OCI-LY7 (cell line): ENCODE measurements around the gene LRRC10B. TPM values are rescaled to one million over a fixed set of nuclear protein-coding genes. Genes with fewer than 3 reads are reported as not detected.

Source experiments
- BruUV-seq: library from RNA; stranded (reverse); fragments of 400-500 nt; replicated peaks from 2 replicates; lab custom pipeline; 2021; lab: Mats Ljungman, UMichigan
- CTCF ChIA-PET: fragments of 300-600 bp; sonication (Branson Sonifier 250); formaldehyde crosslinking; loops from one replicate; lab custom pipeline; 2022; ENCODE audit warnings: antibody characterized with exemption; ENCODE audit not compliant: unreplicated experiment; lab: Charles Lee
- POLR2A ChIA-PET: fragments of 300-600 bp; sonication (Branson Sonifier 250); formaldehyde crosslinking; loops from one replicate; lab custom pipeline; 2022; ENCODE audit warnings: antibody characterized with exemption; lab: Charles Lee
- DNase-seq: peaks from one replicate; pipeline ENCODE4 v3.0.0-alpha.2; 2015; ENCODE audit warnings: low spot score
- H2AFZ ChIP-seq: fragments of 200-600 bp; sonication (generic), shearing (Covaris generic); 2 replicates; pipeline ENCODE4 v1.6.1; 2014; ENCODE audit warnings: mild to moderate bottlenecking, antibody characterized with exemption, low read length, moderate library complexity
- H3K27ac ChIP-seq: fragments of 200-600 bp; sonication (generic); 2 replicates; pipeline ENCODE4 v1.5.1; 2014; ENCODE audit warnings: mixed run types, low read depth, mild to moderate bottlenecking, moderate library complexity, low read length, inconsistent platforms; ENCODE audit not compliant: poor library complexity, severe bottlenecking
- H3K36me3 ChIP-seq: fragments of 200-600 bp; sonication (generic); 2 replicates; pipeline ENCODE4 v1.6.1; 2014; ENCODE audit warnings: mild to moderate bottlenecking, antibody characterized with exemption, low read length, moderate library complexity, mixed read lengths; ENCODE audit not compliant: insufficient read depth
- H3K4me1 ChIP-seq: fragments of 200-600 bp; sonication (generic); 2 replicates; pipeline ENCODE4 v1.5.1; 2014; ENCODE audit warnings: mild to moderate bottlenecking, low read length; ENCODE audit not compliant: insufficient read depth, poor library complexity, severe bottlenecking
- H3K4me2 ChIP-seq: fragments of 200-600 bp; sonication (generic); 2 replicates; pipeline ENCODE4 v1.6.1; 2014; ENCODE audit warnings: mild to moderate bottlenecking, low read length
- H3K4me3 ChIP-seq: fragments of 200-600 bp; sonication (generic); 2 replicates; pipeline ENCODE4 v1.5.1; 2014; ENCODE audit warnings: mild to moderate bottlenecking, low read depth, low read length; ENCODE audit not compliant: poor library complexity, severe bottlenecking
- H3K79me2 ChIP-seq: fragments of 200-600 bp; sonication (generic); 2 replicates; pipeline ENCODE4 v1.6.1; 2016; ENCODE audit warnings: low read depth, mild to moderate bottlenecking, low read length, moderate library complexity, mixed read lengths; ENCODE audit not compliant: insufficient read depth
- H3K9me2 ChIP-seq: fragments of 200-600 bp; sonication (generic); 2 replicates; pipeline ENCODE4 v1.6.1; 2016; ENCODE audit warnings: mild to moderate bottlenecking, low read length, mixed read lengths; ENCODE audit not compliant: insufficient read depth
- H3K9me3 ChIP-seq: fragments of 200-600 bp; sonication (generic); 2 replicates; pipeline ENCODE4 v1.6.1; 2014; ENCODE audit warnings: mild to moderate bottlenecking, mixed run types, low read length, mixed read lengths
- H4K20me1 ChIP-seq: fragments of 200-600 bp; sonication (generic); 2 replicates; pipeline ENCODE4 v1.6.1; 2014; ENCODE audit warnings: mild to moderate bottlenecking, antibody characterized with exemption, low read length, moderate library complexity, mixed read lengths; ENCODE audit not compliant: insufficient read depth
- CTCF ChIP-seq: fragments of 200-600 bp; sonication (generic); conservative IDR thresholded peaks from 2 replicates; pipeline ENCODE4 v1.5.1; 2014; ENCODE audit warnings: mild to moderate bottlenecking, antibody characterized with exemption, low read length, moderate library complexity, mixed read lengths
- EZH2phosphoT487 ChIP-seq: fragments of 200-600 bp; sonication (generic); IDR thresholded peaks from 2 replicates; pipeline ENCODE4 v1.6.1; 2018; ENCODE audit warnings: low read depth, borderline replicate concordance, mild to moderate bottlenecking, mixed run types, antibody characterized with exemption, low read length, moderate library complexity, mixed read lengths
- intact Hi-C: fragments of 100-400 bp; cut with micrococcal nuclease; formaldehyde crosslinking; loops from one replicate; pipeline ENCODE4 v1.10.0; 2022; ENCODE audit not compliant: unreplicated experiment
- total RNA-seq, 2 experiments: library from RNA; depleted of rRNA in 1 of 2; stranded (reverse); fragments of >200 nt in 1 of 2; shearing (Covaris generic) in 1 of 2; gene quantifications; 2 replicates each; pipeline ENCODE4 v1.2.3, GENCODE V29; 2014 to 2022

LRRC10B gene
- total RNA-seq, 2 experiments from 2014 or later = not detected

- Histone ChIP-seq H3K4me3 (no peak overlapping the region), H3K79me2 (no peaks in the 10 kb centered on the region), H3K36me3 (no peaks in the 10 kb centered on the region), H3K4me2 (no peak overlapping the region), H3K27ac (no peak overlapping the region), H3K9me2 (no peaks in the 10 kb centered on the region), H3K4me1 (no peaks in the 10 kb centered on the region), H2AFZ (no peak overlapping the region), H4K20me1 (no peaks in the 10 kb centered on the region), H3K9me3 (no peaks in the 10 kb centered on the region)
- POLR2A ChIA-PET = no interaction called here
- TF ChIP-seq EZH2phosphoT487 = no peak
- no peak for TF ChIP-seq CTCF
- no peak for DNase-seq
- CTCF ChIA-PET = no interaction called here
- intact Hi-C loops = no loop called here
- no TSS peak for BruUV-seq
Measured at GRCh38 chr11:61534933-61535839, 26.6 kb downstream of the LRRC10B start.

- Histone ChIP-seq H3K9me3 (no peaks in the 10 kb centered on the region), H2AFZ (no peak overlapping the region), H4K20me1 (no peaks in the 10 kb centered on the region), H3K4me1 (peaks cover under 1% of the 10 kb centered on the region), H3K27ac (no peak overlapping the region), H3K9me2 (no peaks in the 10 kb centered on the region), H3K4me3 (no peak overlapping the region), H3K36me3 (no peaks in the 10 kb centered on the region), H3K4me2 (no peak overlapping the region), H3K79me2 (no peaks in the 10 kb centered on the region)
- ChIA-PET CTCF (no interaction called here), POLR2A (no interaction called here)
- no TSS peak for BruUV-seq
- DNase-seq = no peak
- no peak for TF ChIP-seq EZH2phosphoT487
- TF ChIP-seq CTCF = no peak
- intact Hi-C loops = no loop called here
Measured at GRCh38 chr11:61535998-61536675, 27.6 kb downstream of the LRRC10B start.
